Measurements from ENCODE around the gene FYTTD1.

Gene FYTTD1

DNA sequence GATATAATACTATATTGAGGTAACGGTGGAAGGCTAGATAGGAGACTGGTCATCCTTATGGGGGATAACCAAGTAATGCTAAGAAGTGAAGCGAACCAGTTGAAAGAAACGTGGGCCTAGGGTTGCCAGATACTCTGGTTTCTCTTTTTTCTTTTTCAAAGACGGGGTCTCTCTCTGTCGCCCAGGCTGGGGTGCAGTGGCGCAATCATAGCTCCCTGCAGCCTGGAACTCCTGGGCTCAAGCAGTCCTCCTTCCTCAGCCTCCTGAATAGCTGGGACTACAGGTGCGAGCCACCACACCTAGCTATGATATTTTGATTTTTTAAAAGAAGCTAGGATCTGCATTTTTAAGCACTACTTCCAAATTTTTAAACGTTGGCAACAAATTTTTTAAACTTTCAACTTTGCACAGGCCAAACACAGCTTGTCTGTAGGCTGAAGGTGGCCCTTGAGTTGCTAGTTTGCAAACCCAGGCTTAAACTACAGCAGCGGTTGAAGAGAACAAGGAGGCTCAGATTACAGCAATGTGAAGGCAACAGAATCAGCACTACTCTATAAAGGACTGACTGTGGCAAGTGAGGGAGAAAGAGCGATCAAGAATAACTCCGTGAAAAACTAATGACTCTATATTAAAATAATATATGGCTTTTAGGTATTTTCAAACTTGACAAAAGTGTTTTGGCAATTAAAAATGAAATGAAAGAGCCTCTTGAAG lies 11.8 kb upstream of the FYTTD1 start:
- DNase-seq: no peak

DNA sequence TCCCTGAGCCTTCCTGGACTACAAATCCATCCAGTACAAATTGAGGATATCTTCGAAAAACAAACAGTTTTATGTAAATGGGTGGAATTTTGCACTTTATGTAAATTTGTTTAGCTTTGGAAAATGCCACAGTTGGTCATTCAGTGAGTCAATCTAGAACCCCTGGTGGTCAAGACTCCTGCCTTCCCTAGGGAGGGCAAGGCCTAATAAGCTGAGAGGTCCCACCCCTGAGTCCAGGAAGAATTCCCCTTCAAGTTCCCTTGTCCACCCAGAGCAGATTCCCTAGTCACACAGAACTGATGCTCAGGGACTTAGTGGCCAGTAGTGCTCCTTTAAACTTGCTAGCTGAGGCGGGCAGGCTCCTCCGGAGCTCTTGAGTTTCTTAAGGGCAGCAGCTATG lies 6.9 kb upstream of the FYTTD1 start:
- no peak for DNase-seq

DNA sequence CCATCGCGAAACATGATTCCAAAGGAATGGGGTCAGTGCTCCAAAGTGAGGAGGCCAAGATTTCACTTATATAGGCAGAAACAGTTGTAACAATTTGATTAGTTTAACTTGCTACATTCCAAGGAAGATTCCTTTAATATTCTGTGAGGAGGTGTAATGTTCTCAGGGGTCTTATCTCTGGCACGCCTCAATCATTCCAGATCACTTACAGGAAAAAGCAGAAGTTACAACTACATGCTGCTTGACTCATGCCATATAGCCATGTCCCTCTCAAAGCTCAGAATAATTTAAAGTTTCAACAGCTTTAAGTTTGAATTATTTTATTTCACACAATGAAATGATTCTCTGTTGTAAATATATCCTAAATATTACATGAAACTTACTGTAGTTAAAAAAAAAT lies 3.5 kb upstream of the FYTTD1 start:
- no peak for DNase-seq

DNA sequence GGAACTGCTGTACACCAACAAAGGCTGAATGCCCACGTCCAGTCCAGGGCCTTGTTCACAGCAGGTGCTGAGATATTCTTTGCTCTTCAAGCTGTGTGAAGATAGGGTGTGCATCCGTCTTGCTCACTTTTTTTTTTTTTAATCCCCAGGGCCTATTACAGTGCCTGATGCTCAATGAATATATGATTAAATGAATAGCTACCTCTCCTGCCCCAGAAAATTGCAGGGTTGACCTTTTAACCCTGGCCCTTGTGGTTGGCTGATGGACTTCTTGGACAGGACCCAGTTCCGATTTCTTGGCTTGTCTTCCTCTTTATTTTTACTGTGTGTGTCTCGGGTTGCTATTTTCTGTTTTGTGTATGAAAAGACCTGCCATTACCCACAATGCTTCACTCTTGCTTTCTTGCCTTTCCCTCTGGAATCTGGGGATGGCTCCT lies 2.9 kb upstream of the FYTTD1 start:
- DNase-seq: no peak

DNA sequence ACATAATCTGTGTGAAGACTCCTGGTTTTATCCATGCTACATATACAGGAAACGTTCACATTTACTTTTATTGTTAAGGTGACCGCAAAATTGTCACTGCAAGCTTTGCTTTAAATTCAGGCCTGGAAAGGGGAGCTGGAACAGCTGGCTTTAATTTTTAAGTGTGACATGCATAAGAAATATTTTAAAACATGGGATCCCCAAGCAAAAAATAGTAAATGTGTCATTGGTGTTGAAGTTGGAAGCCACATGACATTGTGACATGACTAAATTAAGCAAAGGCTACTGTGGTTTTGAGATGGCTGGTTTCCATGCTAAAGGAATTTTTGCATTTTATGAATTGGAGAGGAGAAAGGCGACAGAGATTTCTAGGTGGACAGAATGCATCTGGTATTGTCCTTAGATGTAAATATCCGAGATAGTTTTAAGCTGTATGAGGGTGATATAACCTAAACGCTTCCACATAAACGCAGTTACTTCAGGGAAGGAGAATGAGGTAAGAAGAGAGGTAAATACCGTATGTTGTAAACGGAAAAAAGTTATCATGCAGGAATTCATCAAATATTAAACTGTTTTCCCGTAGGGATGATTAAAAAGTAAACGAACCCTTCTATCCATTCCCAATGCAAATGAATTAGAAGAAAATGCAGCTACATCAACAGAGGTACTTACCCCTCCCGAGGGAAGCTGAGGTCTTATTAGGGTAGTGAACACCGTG lies 927 bp upstream of the FYTTD1 start:
- DNase-seq: no peak

DNA sequence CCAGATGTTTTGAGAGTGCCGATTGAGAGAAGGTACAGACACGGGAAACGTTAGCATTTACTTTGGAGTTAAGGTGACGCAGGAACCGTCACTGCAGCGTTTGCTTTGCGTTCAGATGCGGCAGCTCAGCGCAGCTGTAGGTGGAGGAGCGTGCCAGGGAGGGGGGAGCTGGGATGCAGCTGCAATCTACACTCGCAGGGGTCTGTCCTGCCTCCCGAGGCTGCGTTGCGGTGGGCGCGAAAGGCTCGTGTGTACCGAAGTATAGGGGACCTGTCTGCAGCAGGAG lies 425 bp upstream of the FYTTD1 start:
- DNase-seq: no peak

DNA sequence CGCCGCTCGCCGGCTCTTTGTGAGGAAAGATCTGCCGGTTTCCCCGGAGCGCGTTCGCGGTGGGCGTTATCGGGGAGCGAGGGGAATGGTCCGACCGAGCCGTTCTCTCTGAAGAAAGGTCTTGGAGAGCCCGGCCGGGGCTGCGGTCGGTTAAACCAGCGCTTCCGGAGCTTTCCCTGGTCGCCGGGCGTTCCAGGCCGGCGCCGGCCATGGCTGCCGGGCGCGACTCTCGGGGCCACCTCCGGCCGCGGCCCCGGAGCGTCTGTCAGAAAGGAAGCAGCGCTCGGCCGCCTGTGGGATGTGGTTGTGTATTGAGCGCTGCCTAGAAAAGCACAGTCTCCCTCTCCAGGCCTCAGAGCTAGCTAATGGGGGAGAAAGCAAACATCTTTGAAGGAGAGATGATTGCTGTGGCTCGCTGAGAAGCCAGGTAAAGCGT lies 731 bp downstream of the FYTTD1 start:
- peak; percentile 50 for DNase-seq

DNA sequence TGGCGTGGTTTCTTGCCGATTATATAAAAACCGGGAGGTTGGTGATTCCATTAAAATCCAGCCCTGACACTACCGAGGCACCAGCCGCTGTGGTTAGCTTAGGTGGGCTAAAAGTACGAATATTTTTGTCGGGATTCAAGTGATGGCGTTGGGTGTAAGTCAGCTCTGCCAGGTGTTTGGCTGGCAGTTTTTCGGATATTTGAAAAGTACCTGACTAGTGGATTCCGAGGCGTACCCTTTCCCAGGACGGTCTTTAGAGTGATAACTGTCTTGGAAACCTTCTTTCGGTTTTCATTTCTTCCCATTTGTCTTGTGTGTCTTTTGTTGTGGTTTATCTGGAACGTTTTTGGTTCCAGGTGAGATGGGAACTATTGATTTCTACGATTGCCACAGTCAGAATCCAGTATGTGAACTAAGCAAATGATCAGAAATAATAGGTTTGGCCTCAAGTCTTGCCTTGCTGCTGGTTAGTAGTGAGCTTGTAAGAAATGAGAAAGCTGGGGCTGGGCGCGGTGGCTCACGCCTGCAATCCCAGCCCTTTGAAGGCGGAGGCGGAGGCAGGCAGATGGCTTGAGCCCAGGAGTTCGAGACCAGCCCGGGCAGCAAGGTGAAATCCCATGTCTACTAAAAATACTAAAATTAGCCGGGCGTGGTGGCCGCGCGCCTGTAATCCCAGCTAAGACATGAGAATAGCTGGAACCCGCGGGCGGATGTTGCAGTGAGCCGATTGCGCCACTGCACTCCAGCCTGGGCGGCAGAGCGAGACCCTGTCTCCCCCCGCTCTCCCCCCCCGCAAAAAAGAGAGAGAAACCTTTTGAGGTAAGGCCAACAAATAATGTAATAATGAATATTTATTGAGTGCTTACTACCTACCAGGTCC lies 1.4 kb downstream of the FYTTD1 start:
- DNase-seq: no peak

DNA sequence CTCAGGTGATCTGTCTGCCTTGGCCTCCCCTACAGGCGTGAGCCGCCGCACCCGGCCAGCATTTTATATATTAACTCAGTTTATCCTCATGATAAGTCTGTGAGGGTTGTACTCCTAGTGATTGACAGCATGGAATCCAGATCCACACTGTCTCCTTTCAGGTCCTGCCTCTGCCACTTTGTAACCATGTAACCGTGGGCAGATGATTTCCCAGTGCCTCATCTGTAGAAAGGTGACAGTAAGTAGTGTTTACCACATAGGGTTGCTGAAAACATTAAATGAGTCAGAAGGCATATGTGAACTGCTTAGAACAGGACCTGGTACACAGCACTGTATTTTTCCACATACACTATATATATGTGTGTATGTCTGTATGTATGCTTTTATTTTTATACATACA lies 2.4 kb downstream of the FYTTD1 start:
- no peak for DNase-seq

DNA sequence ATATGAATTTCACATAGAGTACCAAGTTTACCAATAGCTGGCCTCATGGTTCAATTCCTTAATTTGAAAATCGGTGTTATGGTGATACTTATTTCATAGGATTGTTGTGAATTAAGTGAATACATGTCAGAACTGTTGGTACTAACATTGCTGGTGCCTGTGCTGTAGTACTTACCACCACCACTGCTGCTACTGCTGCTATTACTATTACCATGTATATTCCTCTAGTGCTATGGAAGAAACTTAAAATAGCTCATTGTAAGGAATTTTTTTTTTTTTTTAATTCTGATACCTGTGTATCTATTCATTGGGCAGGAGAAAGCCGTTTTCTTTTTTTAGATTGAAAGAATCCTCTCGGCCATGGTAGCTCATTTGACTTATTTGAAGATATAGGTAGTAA lies 3.6 kb downstream of the FYTTD1 start:
- DNase-seq: no peak

DNA sequence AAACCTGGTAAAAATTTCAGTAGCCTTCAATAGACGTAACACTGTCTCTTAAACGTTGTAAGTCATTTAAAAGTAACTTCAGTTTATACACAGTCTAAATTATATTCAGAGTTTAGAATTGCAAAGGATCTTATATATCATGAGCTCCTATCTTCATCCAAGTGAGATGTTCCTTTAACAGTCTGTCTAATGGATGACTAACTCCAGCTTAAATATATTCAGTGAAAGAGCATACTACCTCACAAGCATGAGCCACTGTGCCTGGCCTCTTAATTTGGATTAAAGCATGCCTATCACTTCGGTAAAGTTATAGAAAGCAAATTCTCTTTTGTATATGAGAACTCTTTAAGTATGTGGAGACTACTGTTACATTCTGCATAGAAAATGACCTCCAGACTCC lies 7.0 kb downstream of the FYTTD1 start:
- no peak for DNase-seq

DNA sequence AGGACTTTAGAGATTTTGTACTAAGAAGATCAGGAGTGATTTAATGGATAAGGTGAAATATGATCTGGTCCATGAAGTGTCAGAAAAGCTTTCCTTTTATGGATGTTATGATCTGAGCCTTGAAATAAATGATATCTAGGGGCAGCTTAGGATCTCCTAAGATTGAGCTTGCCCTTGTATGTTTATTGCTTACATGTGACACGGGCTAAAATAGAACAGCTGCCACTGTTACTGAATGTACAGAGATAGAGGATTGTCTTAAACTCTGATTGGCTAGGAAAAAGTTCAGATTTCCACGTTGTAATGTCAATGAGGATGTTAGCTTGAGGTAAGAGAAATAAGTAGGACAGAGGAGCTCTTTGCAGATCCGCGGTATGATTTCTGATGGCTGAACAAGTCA lies 8.8 kb downstream of the FYTTD1 start:
- DNase-seq: no peak

DNA sequence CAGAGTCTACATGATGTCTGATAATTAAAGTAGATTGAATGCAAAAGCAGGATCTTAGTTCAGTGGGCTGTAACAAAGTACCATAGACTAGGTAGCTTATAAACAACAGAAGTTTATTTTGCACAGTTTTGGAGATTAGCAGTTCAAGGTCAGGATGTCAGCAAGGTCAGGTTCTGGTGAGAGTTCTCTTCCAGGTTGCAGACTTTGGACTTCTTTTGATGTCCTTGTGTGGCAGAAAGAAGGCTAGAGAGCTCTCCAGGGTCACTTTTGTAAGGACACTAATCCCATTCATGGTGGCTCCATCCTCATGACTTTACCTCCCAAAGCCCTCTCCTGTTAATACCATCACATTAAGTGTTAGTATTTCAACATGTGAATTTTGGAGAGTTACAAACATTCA lies 12.1 kb downstream of the FYTTD1 start:
- no peak for DNase-seq

DNA sequence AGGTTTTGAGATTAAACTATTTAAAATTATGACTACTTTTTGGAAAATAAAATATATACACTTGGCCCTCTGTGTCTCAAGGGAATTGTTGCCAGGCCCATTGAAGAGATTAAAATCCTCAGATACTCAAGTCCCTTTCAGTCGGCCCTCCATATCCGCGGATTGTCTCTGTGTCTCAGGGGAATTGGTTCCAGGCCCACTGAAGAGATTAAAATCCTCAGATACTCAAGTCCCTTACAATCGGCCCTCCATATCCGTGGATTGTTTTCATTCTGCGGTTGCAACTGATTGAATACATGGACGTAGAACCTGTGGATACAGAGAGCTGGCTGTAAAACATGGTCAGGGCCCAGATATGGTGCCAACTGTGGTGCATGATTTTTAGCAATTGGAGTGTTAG lies 25.6 kb downstream of the FYTTD1 start:
- DNase-seq: no peak

DNA sequence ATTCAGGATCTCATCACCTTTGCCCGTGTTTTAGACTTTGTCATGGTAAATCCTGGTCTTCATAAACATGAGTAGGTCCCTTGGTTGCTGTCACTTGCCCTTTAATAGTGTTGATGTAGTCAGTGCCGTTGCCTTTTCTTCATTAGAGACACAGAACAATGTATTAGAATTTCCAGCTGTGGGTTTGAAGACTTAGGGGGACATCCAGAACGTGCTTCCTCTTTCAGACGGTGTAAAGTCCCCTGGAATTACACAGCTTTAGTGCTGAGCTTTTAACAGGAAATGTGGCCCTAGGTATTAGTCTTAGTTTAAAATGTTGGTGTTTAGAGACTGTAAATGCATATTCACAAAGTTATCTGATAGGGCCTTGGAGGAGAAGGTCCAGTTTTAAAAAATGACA lies 32.5 kb downstream of the FYTTD1 start:
- DNase-seq: no peak

DNA sequence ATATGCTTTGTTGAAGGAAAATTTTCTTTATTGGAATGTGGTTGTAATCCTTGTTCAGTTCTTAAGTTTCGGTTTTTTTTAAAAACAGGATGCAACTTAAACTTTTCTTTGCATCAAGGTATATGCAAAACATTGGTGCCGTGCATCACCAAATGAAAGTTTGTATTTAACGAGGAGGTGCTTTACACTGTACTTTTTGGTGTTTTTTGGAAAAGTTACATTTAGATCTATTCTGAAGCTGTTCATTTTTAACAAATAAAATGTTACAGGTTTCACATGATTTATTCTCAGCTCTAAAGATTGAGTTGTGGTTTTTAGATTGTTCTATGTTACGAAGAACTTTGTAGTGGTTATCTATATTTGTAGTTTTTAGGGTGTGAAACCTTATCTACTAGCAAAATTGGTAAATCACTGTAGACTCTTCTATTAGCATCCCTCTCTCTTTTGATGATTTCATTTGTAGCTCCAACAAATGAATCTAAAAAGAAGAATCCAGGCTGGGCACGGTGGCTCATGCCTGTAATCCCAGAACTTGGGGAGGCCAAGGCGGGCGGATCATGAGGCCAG lies 34.4 kb downstream of the FYTTD1 start:
- no peak for DNase-seq

DNA sequence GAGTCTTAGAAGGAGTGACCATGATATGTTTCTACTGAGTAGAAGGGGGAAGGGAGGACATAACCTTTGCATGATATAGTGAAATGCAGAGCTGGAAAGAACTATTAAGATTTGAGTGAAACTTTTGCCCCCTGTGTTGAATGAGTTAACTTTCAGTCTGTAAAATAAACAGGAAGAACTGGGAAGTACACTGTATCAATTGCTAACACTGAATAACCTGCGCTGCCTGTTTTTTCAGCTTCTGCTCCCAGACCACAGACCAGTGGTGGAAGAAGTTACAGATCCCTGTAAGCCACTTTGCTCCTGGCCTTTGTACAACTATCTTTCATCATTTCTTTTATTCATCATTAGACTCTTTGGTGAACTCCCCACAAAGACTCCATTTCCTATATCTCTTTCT lies 37.7 kb downstream of the FYTTD1 start:
- DNase-seq: no peak

DNA sequence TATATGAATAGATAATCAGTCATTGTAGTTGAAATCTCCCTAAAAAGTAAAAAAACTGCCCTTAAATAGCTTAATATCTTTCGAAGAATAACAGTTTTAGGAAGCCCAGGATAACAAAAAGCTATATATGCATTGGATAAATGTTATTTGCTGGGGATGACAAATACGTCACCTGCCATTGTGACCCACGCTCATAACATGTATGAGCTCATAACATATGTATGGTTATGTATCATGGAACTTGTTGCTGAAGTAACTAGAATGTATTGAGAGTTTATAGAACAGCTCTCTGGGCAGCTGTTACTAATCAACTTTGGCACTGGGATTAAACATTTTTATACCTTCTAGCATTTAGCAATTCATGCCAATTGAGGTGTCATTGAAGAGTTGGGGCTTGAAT lies 39.6 kb downstream of the FYTTD1 start:
- no peak for DNase-seq

DNA sequence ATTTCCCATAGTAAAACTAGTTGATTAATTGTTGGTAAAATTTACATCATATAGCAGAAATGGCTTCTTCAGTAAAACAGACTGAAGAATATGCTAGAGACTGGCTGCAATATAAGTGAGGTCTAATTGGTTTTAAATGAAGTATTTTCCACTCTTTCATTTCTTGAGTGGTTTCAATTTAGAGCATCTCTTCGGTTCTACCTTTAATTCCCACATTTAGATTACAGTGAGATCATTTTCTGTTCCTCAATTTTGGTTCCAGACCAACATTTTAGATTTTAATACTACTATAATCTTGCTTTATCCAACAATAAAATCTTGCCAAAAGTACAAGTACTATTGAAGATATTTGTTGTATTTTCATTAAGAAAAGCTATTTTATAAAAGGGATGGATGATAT lies 40.4 kb downstream of the FYTTD1 start:
- no peak for DNase-seq

DNA sequence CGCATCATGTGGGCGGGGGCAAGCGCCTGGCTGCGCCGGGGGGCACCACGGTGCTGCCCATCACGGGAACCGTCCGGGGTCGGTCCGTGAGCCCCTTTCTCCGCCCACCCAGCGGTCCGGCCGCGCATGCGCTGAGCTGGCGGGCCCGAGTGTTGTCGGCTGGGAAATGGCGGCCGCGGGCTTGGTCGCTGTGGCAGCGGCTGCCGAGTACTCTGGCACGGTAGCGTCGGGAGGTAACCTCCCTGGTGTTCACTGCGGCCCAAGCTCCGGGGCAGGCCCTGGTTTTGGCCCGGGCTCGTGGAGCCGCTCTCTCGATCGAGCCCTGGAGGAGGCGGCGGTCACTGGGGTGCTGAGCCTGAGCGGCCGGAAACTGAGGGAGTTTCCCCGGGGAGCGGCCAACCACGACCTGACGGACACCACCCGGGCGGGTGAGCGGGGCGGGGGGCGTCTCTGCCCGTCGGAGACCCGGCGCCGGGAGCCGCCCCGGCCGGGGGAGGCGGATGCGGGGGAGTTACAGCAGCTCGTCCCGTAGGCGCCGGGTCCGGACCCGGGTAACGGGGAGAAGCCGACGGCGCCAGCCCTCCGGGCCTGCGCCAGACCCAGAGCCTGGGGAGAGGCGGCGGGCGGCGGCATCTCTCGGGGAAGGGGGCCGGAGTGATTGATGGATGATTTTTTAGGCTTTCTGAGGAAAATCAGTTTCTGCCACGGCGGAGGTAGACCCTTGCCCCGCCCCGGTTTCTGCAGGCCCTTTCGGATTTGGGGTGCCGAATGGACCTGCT lies 41.6 kb downstream of the FYTTD1 start, which contains the start of gene LRCH3:
Gene LRCH3 (plus strand): TSS at position 142 of the 779 bp plus-strand sequence. CDS start 25 bp downstream, at position 167.
- DNase-seq: peak; percentile 88

DNA sequence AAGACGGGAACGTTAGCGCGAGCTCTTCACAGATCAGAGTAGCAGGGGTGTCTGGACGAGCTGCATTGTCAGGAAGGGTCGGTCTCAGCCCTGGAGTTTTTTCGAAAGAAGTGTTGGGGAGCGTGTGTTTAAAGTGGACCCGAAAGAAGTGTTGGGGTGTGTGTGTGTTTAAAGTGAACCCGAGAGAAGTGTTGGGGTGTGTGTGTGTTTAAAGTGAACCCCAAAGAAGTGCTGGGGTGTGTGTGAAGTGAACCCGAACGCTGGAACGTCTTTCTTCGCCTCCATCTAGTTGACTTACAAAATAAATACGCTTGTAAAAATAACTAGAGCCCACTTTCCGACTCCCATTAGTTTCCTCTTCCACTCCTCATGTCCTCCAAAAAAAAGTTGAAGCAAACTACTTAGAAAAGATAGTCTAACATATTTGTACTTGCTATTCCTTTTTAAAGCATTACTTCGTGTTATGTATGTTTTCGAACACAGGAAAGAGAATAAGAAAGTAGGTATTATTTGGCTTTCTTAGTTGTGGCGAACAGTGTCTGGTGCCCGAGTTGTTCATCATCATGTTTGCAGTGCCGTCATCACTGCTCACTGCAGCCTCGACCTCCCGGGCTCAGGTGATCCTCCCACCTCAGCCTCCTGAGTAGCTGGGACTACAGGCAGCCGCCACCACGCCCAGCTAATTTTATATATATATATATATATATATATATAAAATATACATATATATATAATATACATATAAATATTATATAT lies 42.4 kb downstream of the FYTTD1 start:
- DNase-seq: no peak

DNA sequence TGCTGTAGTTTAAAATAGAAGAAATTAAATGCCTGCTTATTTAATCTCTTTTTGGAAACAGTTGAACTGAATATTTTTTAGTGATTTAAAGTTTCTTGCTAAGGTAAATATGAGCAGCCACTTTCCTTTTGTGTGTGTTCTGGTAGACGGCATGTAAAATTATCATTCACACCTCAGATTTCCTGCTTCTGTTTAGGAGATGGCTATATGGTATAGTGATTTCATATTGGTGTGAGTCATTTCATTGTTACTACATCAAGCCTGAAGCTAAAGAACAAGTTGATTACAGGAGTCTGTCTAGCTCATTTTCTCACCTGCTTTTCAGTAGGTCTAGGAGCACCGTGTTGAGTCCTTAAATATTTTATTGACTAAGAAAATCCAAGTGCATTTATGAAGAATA lies 43.6 kb downstream of the FYTTD1 start:
- DNase-seq: no peak
